SU-DHL-6 (cell line): ENCODE results near the gene MCF2L2.

Source experiments
- H2AFZ ChIP-seq: fragments of 200-600 bp; sonication (generic); 2 replicates; pipeline ENCODE4 v1.6.1; 2014; ENCODE audit warnings: low read depth, mild to moderate bottlenecking, moderate library complexity, mixed read lengths, antibody characterized with exemption, low read length; ENCODE audit not compliant: severe bottlenecking
- H3F3A ChIP-seq: fragments of 200-600 bp; shearing (Covaris generic); 2 replicates; pipeline ENCODE4 v1.6.0; 2016; ENCODE audit warnings: antibody characterized with exemption, mild to moderate bottlenecking; ENCODE audit not compliant: insufficient read depth
- H3K27ac ChIP-seq: fragments of 200-600 bp; sonication (generic); 2 replicates; pipeline ENCODE4 v1.5.1; 2016; ENCODE audit warnings: low read depth, mild to moderate bottlenecking, low read length, moderate library complexity, mixed read lengths
- H3K27me3 ChIP-seq: fragments of 200-600 bp; sonication (generic), shearing (Covaris generic); 2 replicates; pipeline ENCODE4 v1.6.0; 2014; ENCODE audit warnings: mild to moderate bottlenecking, low read length
- H3K36me3 ChIP-seq: fragments of 200-600 bp; sonication (generic); 2 replicates; pipeline ENCODE4 v1.6.1; 2014; ENCODE audit warnings: mild to moderate bottlenecking, low read length, mixed read lengths
- H3K4me2 ChIP-seq: fragments of 300-600, 200-600 bp; shearing (Covaris generic), sonication (generic); 2 replicates; pipeline ENCODE4 v1.6.0; 2014; ENCODE audit warnings: low read length, low read depth, mild to moderate bottlenecking; ENCODE audit not compliant: poor library complexity, severe bottlenecking
- H3K4me3 ChIP-seq: fragments of 200-600 bp; sonication (generic); 2 replicates; pipeline ENCODE4 v1.5.1; 2014; ENCODE audit warnings: antibody characterized with exemption, low read length, mild to moderate bottlenecking, mixed read lengths; ENCODE audit not compliant: insufficient read depth, poor library complexity, severe bottlenecking
- H3K79me2 ChIP-seq: fragments of 200-600 bp; sonication (generic); 2 replicates; pipeline ENCODE4 v1.6.1; 2014; ENCODE audit warnings: mild to moderate bottlenecking, low read length, moderate library complexity; ENCODE audit not compliant: insufficient read depth
- H3K9ac ChIP-seq: fragments of 200-600 bp; sonication (generic); 2 replicates; pipeline ENCODE4 v1.7.0; 2014; ENCODE audit warnings: mild to moderate bottlenecking, low read length
- H3K9me2 ChIP-seq: fragments of 200-600 bp; sonication (generic); replicated peaks from 2 replicates; pipeline ENCODE4 v1.6.1; 2014; ENCODE audit warnings: low read length; ENCODE audit not compliant: insufficient read depth
- H3K9me3 ChIP-seq: fragments of 200-600 bp; sonication (generic); 2 replicates; pipeline ENCODE4 v1.6.1; 2014; ENCODE audit warnings: low read length, mixed read lengths; ENCODE audit not compliant: insufficient read depth
- H4K20me1 ChIP-seq: fragments of 200-600 bp; sonication (generic); 2 replicates; pipeline ENCODE4 v1.6.1; 2014; ENCODE audit warnings: low read depth, mild to moderate bottlenecking, antibody characterized with exemption, low read length, moderate library complexity, mixed read lengths
- EZH2phosphoT487 ChIP-seq: fragments of 200-600 bp; sonication (generic), shearing (Covaris generic); conservative IDR thresholded peaks from 2 replicates; pipeline ENCODE4 v1.6.1; 2018; ENCODE audit warnings: mild to moderate bottlenecking, antibody characterized with exemption, low read length, moderate library complexity, mixed read lengths
- TF ChIP-seq, protein P1 (sequence below): fragments of 200-600 bp; sonication (generic); IDR thresholded peaks from one replicate; pipeline ENCODE4 v1.5.1; 2017; ENCODE audit warnings: antibody characterized with exemption, mild to moderate bottlenecking, low read length, moderate library complexity; ENCODE audit not compliant: insufficient read depth, poor library complexity, severe bottlenecking

The MCF2L2 gene

DNA sequence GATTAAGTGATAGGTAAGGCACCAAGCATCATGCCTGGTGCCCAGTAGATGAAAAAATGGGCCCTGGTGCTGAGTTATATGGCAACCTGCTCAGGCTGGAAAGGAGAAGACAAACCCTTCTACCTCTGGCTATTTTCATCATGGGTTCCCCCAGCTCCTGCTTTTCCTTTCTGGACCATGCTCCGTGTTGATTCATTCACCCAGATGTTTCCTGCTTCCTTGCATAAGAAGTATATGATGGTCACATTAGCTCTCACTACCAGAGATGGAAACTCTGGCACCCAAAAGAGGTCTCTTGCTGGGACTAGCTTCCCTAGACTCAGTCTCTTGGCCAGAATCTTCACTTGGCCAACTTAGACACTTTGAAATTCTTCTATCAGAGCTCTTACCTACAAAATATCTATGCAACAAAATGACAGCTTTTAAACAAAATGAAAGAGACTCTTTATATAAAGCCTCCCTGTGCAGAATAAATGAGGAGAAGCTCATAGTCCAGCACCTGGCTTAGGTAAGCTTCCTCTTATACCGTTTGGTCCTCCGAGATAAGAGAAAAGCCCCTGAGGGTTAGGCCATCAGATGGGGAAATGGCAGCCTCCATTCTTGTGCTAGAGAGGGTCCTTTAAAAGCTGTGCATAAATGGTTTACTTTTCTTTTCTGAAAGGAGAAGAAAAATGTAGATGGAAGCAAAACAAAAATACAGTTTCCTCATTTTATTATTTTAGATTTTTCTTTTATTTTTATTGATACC, 46.8 kb upstream of the MCF2L2 start:
- no peak overlapping the region for H3K27ac ChIP-seq
- no peaks in the 10 kb centered on the region for H3K79me2 ChIP-seq
- H3K27me3 ChIP-seq = no peaks in the 10 kb centered on the region
- H3K9ac ChIP-seq = no peak overlapping the region
- no peak overlapping the region for H3K4me3 ChIP-seq
- H3K36me3 ChIP-seq = no peaks in the 10 kb centered on the region
- H3F3A ChIP-seq = no peaks in the 10 kb centered on the region
- H4K20me1 ChIP-seq = no peaks in the 10 kb centered on the region
- TF ChIP-seq, protein P1, sequence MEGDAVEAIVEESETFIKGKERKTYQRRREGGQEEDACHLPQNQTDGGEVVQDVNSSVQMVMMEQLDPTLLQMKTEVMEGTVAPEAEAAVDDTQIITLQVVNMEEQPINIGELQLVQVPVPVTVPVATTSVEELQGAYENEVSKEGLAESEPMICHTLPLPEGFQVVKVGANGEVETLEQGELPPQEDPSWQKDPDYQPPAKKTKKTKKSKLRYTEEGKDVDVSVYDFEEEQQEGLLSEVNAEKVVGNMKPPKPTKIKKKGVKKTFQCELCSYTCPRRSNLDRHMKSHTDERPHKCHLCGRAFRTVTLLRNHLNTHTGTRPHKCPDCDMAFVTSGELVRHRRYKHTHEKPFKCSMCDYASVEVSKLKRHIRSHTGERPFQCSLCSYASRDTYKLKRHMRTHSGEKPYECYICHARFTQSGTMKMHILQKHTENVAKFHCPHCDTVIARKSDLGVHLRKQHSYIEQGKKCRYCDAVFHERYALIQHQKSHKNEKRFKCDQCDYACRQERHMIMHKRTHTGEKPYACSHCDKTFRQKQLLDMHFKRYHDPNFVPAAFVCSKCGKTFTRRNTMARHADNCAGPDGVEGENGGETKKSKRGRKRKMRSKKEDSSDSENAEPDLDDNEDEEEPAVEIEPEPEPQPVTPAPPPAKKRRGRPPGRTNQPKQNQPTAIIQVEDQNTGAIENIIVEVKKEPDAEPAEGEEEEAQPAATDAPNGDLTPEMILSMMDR = no peak
- TF ChIP-seq EZH2phosphoT487 = no peak
- no peaks in the 10 kb centered on the region for H3K9me2 ChIP-seq
- no peaks in the 10 kb centered on the region for H3K9me3 ChIP-seq
- H3K4me2 ChIP-seq = no peak overlapping the region
- no peak overlapping the region for H2AFZ ChIP-seq

DNA sequence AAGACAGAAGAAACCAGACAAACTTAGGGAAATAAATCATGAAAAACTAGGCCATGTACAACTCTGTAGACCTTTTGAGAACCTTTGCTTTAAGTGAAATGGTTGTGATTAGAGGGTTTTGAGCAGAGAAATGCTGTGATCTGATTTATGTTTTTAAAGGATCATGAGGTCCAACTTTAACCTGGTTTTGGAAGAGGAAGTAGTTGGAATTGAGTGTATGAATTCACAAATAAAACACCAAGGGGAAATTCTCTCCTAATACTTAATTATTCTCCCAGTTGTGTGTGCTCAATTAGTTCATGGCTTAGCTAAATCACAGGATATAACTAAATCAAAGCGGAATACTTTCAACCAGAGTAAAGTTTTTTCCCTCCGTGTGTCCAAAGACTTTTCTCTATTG, 45.5 kb upstream of the MCF2L2 start:
- no peaks in the 10 kb centered on the region for H4K20me1 ChIP-seq
- no peak overlapping the region for H3K4me2 ChIP-seq

DNA sequence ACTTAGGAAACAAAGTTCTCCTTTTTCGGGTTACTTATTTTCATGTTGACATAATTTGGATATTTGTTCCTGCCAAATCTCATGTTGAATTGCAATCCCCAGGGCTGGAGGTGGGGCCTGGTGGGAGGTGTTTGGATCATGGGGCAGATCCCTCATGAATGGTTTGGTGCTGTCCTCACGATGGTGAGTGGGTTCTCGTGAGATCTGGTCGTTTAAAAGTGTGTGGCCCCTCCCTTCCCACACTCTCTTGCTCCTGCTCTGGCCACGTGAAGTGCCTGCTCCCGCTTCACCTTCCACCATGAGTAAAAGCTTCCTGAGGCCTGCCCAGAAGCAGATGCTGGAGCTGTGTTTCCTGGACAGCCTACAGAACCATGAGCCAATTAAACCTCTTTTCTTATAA, 43.7 kb upstream of the MCF2L2 start:
- Histone ChIP-seq H3K9me2 (no peaks in the 10 kb centered on the region), H3K9me3 (no peaks in the 10 kb centered on the region), H3K9ac (no peak overlapping the region), H2AFZ (no peak overlapping the region), H3K27me3 (no peaks in the 10 kb centered on the region), H3F3A (no peaks in the 10 kb centered on the region), H3K79me2 (no peaks in the 10 kb centered on the region), H3K27ac (no peak overlapping the region), H4K20me1 (no peaks in the 10 kb centered on the region), H3K4me2 (no peak overlapping the region), H3K4me3 (no peak overlapping the region), H3K36me3 (no peaks in the 10 kb centered on the region)
- TF ChIP-seq, protein P1 = no peak
- TF ChIP-seq EZH2phosphoT487 = no peak

More for the DNA sequence above, 45.5 kb upstream of the MCF2L2 start:
- H3K9ac ChIP-seq = no peak overlapping the region
- H3K9me3 ChIP-seq = no peaks in the 10 kb centered on the region
- no peak overlapping the region for H3K27ac ChIP-seq
- H2AFZ ChIP-seq = no peak overlapping the region
- no peaks in the 10 kb centered on the region for H3K79me2 ChIP-seq
- H3K4me3 ChIP-seq = no peak overlapping the region
- no peaks in the 10 kb centered on the region for H3K9me2 ChIP-seq
- TF ChIP-seq, protein P1 = no peak
- no peak for TF ChIP-seq EZH2phosphoT487
- H3K36me3 ChIP-seq = no peaks in the 10 kb centered on the region
- no peaks in the 10 kb centered on the region for H3K27me3 ChIP-seq
- no peaks in the 10 kb centered on the region for H3F3A ChIP-seq
